AG08396 (cell line): Measurements from ENCODE around the gene TRIM41.
"Not testable (repeated sequence)": the region's sequence is repeated elsewhere in the genome, so short reads cannot be mapped to it uniquely, and the experiment has no call there.

Source experiments
- DNase-seq: peaks from one replicate; pipeline ENCODE4 v3.0.0; 2012; ENCODE audit warnings: low spot score, mixed read lengths

Gene TRIM41

DNA sequence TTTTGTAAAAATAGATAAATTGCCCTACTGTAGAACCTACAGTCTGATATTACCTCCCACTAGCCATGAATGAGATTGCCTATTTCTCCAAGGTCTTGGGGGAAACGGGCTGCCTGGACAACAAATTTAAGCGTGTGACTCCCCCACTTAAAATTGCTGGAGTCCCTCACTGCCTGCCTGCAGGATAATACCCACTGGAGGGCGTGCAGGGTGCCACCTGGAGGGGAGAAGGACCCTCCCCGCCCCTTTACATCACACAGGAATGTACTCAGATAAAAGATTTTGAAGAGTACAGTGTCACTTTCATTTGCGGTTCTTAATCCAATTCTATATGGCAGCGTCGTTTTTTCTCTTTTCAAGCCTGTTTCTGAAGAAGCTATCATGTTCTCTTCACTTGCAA lies 11.9 kb upstream of the TRIM41 start:
- no peak for DNase-seq

DNA sequence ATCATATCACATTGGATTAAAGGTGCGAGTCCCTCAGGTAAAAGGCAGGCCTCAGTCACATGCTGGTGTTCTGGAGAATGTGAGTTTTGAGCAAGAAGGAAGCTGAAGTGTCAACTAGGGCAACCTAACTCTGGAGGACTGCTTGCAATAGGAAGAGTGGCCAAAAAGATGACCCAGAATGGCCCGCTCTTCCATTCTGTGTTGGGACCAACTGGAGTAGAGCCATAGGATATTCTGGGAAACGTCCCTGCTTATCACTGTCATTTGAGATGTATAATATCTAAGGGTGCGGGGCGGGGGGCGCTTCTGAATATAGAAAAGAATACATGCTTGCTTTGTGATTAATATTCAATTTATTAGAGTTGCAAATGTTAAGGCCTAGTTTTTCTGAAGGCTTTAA lies 11.0 kb upstream of the TRIM41 start:
- no peak for DNase-seq

DNA sequence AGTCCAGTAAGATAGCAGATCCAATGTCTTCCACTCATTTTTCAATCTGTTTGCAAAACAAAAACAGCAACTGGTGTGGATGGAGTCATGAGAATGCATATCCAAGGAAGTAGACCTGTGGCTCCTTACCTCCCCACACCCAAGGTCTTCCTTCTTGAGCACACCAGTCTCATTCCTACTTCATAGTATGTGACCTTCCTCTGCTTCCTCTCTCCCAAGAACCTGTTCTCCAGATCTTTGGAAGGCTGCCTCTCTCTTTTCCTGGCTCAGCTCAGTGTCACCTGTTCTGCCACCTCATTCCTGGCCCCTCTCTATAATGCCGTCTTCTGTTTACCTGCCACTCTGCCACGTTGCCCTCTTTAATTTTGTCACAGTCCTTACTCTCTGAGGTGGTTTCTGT lies 10.1 kb upstream of the TRIM41 start:
- no peak for DNase-seq

DNA sequence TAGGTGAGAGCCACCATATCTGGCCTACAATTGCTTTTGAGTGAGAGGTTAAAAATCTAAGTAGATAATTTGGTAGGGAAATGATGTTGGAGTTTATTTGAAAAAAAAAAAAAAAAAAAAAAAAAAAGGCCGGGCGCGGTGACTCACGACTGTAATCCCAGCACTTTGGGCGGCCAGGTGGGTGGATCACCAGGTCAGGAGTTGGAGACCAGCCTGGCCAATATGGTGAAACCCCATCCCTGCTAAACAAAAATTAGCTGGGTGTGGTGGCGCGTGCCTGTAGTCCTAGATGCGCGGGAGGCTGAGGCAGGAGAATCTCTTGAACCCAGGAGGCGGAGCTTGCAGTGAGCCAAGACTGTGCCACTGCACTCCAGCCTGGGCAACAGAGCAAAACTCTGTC lies 8.8 kb upstream of the TRIM41 start:
- not testable (repeated sequence) for DNase-seq

DNA sequence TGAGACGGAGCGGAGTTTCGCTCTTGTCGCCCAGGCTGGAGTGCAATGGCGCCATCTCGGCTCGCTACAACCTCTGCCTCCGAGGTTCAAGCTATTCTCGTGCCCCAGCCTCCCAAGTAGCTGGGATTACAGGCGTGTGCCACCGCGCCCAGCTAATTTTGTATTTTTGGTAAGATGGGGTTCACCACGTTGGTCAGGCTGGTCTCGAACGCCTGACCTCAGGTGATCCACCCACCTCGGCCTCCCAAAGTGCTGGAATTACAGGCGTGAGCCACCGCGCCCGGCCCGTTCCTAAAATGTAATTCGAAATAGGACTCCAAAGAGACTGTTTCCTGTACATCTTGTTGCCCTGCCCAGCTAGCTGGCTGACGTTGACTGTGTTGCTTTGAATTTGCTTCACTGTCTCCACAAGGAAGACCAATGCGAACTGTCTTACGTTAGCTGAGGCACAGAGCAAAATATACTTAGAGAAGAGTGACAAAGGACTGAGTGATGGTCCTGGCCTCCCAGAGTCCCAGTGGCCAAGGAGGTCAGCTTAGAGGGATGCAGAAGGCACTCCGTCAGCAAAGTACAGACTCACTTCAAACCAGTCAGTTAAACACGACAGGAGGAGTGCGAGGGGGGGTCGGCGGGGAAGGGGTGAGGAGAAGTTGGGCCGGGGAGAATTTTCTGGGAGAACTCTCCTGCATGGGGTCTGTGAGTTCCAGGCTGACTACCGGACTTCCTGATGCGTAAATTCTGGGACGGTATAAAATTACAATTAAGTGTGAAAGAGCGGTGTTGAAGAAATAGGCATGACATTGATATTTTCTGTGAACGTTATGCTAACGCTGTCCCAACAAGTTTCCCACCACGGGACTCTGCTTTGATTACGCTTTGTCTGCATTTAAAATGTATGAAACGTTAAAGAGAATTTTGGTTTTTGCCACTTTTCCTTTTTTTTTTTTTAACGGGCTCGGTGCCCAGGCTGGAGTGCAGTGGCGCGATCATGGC lies 6.8 kb upstream of the TRIM41 start:
- no peak for DNase-seq

DNA sequence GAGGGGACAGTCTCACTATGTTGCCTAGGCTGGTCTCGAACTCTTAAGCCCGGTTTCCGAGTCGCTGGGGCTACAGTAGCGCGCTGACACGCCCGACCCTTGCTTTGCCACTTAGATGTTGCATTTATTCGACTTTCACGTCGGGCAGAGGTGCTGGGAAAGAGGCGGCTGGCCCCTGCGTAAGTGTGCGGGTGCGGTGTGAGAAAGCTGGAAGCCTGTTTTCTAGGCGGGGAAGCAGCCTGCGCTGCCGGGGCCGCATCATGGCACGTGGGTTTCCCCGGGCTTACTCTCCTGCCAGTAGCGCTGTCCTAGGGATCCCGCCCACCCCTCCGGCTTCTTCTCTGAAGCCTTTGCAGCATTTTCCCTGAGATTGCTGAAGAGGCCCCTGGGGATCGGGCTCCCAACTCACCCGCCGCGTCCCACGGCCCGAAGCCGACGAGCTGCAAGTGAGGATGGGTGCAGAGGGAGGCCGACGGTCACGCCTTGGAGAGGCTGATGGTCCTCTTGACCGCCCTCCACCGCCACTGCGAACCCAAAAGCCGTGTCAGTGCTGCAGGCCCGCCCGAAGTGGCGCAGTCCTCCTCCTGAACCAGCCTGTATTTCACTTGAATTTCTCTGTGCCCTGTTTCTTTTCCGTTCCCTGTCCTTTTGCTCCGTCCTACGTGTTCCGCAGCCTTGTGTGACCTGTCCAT lies 5.8 kb upstream of the TRIM41 start:
- DNase-seq: no peak

DNA sequence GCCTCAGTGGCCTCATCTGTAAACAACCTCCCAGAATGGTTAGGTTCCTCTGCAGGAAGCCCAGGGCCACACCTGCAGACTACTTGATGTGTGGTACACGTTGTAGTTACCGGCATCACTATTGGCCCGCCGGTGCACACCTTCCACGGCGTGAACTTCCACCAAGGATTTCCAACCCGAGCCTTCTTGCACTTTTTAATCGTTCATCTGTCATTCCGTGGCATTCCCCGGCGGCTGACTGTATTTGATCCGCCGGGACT lies 5.3 kb upstream of the TRIM41 start:
- DNase-seq: no peak

DNA sequence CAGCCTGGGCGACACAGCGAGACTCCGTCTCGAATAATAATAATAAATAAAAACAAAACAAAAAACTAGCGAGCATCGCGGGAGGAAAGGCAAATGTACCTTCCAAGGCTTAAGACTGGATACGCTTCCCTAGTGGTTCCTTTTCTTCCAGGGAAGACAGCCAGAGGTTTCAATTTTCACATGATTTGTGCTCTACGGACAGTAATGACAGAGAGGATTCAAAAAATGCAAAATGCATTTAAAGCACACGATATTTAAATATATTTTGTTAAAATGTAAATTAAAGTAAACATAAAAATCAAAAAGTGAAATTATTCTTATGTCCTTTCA lies 4.3 kb upstream of the TRIM41 start:
- no peak for DNase-seq

DNA sequence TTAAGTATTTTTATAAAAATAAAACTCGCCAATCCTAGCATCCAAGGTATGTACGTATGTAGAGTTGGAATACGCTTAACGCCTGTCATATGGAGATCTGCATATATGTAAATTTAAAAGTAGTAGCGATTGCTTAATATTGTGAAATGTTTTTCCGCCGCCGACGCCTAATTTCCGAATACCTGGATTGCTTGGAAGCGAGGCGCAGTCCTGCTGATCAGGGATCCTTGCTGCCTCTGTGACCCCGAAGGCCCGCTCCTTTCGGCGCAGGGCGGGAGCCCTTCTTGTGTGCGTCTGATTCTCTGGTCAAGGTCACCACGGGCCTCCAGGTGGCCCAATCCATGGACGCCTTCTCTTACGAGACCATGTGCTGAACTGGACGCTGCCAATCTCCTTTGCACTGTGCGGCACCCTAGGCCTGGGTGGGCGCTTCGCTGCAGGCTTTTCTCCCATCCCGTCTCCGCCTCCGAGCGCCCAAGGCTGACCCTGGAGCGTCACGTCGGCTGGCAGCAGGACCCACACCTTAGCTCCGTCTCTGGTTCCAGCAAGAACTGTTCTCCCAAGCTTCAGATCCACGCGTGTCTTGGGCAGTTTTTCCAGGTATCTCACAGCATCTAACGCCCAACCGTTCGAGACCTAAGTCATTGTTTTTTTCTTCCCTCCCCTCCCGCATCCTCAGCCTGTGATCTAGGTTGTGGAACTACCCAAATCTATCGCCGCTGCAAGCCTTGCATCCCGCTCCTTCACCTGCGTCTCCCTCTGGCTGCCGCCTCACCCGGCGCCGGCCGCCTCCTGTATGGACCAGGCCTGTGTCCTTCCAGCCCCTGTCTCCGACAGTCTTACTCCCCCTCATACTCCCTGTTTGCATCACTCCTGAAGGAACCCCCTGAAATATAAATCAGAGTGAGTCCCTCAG lies 3.6 kb upstream of the TRIM41 start:
- no peak for DNase-seq

DNA sequence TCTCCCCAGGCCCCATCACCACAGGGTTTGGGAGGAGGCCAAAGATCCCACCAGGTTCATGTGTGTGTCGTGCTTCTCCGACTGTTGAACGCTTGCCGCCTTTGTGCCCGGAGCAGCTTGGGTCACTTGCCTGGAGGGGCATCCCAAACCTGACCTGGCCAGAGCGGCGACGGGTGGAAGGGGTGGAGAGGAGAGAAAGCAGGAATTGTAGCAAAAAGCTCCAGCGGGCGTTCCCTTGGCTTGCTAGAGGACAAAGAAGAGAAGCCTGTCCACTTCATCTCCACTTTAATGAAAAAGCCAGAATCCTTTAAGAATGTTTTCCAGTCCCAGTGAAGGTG lies 2.9 kb upstream of the TRIM41 start:
- DNase-seq: no peak

DNA sequence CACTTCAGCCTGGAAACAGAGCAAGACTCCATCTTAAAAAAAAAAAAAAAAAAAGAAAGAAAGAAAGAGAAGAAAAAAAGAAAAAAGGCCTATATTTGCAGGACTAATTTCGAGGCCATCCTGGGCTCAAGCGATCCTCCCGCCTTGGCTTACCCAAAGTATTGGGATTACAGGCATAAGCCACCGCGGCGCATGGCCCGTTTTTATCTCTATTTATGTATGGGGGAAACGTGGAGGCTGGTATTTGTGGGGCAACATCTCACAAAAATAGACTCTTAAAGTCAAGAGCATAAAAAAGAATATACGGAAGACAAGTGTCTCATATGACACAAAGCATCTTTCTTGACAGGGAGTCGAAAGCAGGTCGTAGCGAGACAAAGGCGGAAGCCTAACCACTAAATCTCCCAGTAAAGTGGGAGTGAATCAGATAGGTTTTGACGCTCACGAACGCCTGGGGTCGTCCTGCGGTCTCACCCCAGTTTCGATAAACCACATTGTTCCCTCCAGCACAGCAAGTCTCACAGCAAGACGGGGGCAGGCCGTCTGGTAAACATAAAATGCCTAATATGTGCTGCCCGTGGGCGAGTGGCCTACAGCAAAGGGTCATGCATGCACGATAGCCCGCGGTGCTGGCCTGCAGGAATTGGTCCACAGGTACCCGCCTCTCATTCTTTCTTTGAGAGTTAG lies 1.8 kb upstream of the TRIM41 start:
- no peak for DNase-seq

DNA sequence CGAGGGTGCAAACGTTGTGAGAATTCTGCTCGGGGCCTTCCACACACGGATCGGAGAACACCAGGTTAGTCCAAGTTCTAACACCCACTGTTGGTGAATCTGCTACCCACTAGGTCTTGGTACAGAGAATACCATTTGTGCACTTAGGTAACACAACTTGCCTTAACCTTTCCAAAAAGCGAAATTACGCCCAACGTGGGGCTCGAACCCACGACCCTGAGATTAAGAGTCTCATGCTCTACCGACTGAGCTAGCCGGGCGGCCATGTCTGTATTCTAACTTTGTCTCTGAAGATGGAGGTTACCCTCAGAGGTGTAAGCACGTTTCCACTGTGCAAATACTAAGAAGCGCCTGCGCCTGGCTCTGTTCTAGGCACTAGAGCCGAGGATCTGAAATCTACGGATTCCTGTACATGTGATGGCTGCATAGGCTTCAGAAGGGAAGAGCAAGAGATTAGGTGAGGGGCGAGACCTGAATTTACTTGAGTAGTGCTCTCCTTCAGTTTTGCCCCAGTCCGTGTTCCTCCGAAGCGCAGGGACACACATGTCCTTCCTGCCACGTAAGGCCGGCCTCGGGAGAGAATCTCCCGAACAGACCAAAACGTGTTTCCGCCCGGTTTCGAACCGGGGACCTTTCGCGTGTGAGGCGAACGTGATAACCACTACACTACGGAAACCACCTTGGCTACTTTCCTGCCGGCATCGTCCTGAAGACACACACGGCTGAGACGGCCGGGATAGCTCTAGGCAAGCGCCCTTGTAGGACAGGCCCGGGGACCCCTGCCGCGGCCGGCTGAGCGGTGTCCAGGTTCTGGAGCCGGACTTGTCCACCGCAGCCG lies 1.1 kb upstream of the TRIM41 start:
- peak; percentile 82 for DNase-seq

DNA sequence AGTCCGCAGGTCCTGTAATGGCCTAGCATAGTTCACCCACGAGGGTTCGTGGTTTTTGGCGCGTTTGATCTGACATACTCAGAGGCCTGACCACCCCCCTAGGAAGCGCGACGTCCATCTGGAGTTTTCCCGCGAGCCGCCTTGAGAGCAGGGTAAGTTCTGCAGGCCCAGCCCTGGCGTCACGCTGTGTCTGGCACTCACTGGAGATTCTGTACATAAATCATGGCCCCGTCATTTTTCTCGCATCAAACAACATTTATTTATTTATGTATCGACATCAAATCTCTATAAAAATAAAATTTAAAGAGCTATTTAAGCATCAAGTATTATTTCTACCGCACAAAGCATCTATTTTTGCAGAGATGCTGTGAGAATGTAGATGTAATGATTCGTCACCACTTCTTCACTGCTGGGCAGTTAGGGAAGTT lies 437 bp upstream of the TRIM41 start:
- no peak for DNase-seq

DNA sequence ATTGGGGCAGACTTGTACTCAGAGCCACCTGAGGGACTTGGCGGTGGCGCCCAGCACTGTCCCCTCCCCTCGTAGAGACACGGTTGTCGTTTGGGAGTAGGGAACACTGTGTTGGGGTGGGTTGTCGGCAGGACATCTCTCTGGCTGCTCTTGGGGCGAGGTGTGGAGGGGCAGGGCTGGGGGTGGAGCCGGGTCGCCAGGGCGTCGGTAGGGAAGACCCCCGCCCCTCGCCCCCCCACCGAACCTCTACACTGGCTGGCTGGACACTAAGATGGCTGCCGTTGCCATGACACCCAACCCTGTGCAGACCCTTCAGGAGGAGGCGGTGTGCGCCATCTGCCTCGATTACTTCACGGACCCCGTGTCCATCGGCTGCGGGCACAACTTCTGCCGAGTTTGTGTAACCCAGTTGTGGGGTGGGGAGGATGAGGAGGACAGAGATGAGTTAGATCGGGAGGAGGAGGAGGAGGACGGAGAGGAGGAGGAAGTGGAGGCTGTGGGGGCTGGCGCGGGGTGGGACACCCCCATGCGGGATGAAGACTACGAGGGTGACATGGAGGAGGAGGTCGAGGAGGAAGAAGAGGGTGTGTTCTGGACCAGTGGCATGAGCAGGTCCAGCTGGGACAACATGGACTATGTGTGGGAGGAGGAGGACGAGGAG lies 778 bp downstream of the TRIM41 start:
- no peak for DNase-seq

DNA sequence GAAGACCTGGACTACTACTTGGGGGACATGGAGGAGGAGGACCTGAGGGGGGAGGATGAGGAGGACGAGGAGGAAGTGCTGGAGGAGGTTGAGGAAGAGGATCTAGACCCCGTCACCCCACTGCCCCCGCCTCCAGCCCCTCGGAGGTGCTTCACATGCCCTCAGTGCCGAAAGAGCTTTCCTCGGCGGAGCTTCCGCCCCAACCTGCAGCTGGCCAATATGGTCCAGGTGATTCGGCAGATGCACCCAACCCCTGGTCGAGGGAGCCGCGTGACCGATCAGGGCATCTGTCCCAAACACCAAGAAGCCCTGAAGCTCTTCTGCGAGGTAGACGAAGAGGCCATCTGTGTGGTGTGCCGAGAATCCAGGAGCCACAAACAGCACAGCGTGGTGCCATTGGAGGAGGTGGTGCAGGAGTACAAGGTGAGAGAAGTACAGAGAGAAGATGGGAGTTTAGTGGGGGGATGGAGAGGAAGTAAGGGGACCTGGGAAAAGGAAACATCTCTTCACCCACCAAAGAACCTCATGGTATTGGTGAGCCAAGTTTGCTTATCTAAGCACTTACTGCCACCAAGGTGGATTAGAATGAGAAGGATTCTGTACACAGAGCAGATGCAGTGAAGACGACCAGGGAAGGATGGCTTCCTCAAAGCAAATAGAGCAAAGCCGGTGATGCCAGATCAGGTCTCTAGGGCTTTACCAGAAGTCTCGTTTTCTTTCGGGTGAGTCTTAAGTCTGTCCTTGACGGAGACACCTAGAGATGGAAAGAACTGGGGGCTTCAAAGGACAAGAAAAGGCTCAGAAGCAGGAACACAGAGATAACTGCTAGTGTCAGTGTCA lies 1.5 kb downstream of the TRIM41 start:
- DNase-seq: no peak

DNA sequence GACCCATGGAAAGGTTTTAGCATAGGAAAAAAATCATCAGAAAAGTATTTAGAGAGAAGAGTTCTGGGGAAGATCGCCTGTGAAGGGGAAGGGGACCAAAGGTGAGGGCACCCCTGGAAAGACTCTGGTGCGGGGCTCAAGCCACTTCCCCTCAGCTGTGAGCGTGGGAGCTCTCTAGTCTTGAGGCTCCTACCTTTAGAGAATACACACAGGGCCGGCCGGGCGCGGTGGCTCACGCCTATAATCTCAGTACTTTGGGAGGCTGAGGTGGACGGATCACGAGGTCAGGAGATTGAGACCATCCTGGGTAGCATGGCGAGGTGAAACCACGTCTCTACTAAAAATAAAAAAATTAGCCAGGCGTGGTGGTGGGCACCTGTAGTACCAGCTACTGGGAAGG lies 6.9 kb downstream of the TRIM41 start:
- no peak for DNase-seq

DNA sequence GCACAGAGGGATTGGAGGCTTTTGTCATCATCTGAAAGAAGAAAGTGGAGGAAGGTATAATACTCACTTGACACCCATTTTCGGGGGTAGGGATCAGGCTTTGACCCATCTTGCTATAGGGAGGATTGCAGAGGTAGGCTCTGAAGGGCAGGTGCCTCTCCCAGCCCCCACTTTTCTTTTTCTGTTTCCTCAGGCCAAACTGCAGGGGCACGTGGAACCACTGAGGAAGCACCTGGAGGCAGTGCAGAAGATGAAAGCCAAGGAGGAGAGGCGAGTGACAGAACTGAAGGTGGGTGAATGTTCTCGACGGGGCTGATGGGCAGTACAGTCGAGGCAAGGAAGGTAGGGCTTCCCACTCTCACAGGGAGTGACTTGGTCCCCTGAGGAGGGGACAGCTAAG lies 7.5 kb downstream of the TRIM41 start:
- DNase-seq: no peak

DNA sequence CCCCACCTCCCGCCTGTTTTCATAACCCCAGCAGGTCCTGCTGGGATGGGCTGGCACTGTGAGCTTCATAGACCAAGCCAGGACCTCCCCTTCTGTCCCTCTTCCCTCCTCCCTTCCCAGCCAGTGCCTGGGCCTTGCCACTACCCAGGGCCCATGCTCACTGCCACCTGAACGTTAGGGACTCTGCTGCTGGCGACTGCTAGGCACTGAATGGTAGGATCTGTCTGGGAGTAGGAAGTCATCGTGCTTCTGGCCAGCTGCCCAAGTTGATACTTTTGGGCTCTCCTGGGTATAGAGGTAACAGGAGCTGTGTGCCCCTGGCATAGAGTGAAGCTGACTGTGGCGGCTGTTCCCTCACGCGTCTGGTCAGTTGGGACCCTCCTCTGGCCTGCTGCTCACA lies 8.4 kb downstream of the TRIM41 start:
- DNase-seq: no peak

DNA sequence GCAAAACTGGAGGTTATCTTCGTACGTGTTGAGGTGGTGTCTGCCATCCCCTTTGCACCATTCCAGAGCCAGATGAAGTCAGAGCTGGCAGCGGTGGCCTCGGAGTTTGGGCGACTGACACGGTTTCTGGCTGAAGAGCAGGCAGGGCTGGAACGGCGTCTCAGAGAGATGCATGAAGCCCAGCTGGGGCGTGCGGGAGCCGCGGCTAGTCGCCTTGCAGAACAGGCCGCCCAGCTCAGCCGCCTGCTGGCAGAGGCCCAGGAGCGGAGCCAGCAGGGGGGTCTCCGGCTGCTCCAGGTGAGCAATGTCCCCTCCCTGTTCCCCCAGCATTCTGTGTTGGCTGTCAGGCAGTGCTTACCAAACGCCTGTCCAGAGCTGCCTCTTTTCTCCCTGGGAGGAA lies 9.5 kb downstream of the TRIM41 start:
- no peak for DNase-seq
